GM21717 (cell line): ENCODE results near the gene ABCA2.
"Not testable (repeated sequence)": the region's sequence is repeated elsewhere in the genome, so short reads cannot be mapped to it uniquely, and the experiment has no call there.

Experiments used
- ATAC-seq: cut with Tn5 transposase; IDR thresholded peaks from one replicate; pipeline ENCODE4 v1.9.1; 2021; ENCODE audit warnings: mild to moderate bottlenecking, moderate library complexity; ENCODE audit not compliant: unreplicated experiment

The ABCA2 gene

DNA sequence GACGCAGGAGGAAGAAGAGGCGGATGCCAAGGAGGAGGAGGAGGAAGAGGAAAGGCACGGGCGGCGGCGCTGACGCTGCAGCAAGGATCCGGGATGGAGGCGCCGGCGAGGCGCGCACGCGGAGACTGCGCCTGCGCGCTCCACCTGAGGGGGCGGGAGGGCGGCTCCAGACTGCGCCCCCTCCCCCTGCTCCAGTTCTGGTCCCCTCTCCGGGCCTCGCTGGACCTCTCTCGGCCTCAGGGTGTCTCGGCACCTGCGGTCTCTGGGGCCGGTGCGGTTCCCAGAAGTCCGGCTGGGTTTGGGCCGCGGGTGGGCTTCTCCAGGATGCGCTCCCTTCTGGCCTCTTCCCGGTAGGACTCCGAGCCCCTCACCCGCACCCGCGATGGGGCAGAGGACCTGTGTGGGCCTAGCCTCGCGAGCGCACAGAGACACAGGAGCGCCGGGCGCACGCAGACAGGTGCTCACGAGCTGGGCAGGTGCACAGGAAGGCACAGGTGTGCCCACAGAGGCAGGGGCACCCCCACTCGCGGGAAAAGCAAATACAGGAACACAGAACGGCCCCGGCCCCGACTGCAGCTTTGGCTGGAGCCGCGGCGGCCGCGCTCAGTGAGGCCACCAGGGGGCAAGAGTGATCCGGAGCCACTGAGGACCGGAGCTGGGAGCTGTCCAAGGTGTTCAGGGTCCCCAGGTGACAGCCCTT lies 18.2 kb upstream of the ABCA2 start, which contains the start of gene NPDC1:
NPDC1 (minus strand) TSS at position 90 of the 700 bp plus-strand sequence. CDS start 188 bp downstream, outside the sequence.
- no peak for ATAC-seq

GRCh38 chr9:137045294-137046087 lies 17.5 kb upstream of the ABCA2 start:
- no peak for ATAC-seq

DNA sequence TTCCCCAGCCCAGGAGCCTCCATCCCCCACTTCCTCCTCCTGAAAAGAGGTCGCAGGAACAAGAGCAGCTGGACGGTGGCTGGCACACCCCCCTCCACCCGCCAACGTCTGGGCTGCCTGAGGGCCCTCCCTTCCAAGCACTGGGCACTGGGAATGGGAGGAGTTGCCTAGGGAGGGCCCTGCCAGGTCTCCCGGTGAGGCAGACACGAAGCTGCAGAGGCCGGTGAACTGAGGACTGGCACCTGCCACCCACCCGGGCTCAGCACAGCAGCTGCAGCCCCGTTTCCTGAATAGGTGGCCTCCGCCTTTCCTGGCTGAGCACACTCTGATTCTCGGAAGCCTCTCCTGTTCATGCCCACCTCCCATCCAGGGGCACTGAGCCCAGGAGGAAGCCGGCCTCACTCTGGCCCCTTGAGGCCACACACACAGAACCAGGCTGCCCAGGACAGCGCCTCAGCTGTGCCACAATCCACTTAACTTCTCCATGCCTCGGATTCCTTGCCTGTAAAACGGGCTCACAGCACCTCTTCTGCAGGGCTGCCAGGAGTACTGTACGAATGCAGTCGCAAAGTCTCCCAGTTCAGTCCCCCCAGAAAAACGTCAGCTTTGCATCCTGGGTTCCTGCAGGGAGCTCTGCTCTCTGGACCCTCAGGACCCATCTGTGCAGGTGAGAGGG lies 16.6 kb upstream of the ABCA2 start:
- no peak for ATAC-seq

- ATAC-seq, result no peak
Measured at GRCh38 chr9:137044037-137044436, 16.0 kb upstream of the ABCA2 start.

- ATAC-seq, result no peak
Measured at GRCh38 chr9:137042751-137043727, 15.0 kb upstream of the ABCA2 start.

DNA sequence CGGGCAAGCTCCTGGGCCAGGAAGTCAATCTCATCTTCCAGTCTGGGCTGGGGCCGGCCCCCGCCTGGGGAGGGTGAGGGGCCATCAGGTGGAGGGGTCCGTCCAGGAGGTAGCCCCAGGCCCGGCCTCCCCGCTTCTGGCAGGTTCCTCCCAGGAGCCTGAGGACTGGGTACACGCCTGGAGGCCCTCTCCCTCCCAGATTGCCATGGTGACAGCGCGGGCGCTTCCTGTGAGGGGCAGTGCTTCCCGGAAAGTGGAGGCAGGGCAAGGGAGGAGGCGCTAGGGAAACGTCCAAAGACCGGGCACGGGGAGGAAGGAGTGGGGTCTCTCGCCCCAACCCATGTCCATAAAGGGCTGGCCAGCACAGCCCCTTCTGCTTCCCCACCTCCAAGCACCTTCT lies 13.1 kb upstream of the ABCA2 start:
- ATAC-seq, result no peak

DNA sequence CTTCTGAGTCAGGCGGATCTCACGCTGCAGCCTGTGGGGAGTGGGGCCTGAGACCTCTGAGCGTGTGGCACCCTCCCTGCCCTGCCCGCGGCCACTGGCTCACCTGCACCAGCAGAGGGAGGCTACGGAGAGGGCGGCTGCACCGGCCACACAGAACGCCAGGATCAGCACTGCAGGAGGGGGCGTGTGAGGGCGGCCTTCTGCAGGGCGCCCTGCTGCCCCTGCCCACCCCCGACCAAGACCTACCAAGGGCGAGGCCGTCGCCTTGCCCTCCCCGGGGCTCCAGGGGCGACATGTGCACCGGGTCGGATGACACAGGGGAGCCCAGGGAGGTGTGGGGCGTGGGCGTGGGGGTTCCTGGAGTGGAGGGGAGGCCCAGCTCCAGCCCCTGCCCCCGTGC lies 12.5 kb upstream of the ABCA2 start:
- ATAC-seq, result no peak

GRCh38 chr9:137039611-137040366 lies 11.8 kb upstream of the ABCA2 start:
- ATAC-seq, result no peak

DNA sequence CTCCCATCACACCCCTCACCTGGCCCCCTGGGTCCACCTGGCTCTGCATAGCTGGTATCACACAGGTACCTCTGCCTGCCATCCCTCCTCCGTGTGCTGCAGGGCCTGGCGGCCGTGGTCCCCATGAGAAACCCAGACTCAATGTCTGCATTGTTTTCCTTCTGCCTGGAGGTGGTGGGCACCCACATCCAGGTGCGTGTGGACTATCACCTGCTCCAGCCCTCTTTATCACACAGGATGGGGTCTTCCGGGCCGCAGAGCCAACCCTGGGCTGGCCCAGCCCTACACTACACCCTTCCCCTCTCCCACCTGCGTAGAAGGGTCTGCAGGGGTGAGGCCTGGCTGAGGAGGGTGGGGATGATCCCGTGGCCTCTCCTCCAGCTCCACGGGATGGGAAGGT lies 10.9 kb upstream of the ABCA2 start:
- no peak for ATAC-seq

DNA sequence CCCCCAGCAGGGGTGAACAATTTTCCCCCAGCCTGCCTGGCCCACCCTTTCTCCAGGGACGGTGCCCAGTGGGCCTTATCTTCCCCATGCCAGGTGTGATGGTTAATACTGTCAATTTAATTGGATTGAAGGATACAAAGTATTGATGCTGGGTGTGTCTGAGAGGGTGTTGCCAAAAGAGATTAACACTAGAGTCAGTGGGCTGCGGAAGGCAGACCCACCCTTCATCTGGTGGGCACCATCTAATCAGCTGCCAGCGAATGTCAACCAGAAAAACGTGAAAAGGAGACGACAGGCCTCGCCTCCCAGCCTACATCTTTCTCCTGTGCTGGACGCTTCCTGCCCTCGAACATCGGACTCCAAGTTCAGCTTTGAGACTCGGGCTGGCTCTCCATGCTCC lies 9.4 kb upstream of the ABCA2 start:
- no peak for ATAC-seq

- ATAC-seq, result no peak
Measured at GRCh38 chr9:137037035-137037434, 9.0 kb upstream of the ABCA2 start.

GRCh38 chr9:137035937-137036336 lies 7.9 kb upstream of the ABCA2 start:
- ATAC-seq, result no peak

- no peak for ATAC-seq
Measured at GRCh38 chr9:137035507-137035834, 7.4 kb upstream of the ABCA2 start.

DNA sequence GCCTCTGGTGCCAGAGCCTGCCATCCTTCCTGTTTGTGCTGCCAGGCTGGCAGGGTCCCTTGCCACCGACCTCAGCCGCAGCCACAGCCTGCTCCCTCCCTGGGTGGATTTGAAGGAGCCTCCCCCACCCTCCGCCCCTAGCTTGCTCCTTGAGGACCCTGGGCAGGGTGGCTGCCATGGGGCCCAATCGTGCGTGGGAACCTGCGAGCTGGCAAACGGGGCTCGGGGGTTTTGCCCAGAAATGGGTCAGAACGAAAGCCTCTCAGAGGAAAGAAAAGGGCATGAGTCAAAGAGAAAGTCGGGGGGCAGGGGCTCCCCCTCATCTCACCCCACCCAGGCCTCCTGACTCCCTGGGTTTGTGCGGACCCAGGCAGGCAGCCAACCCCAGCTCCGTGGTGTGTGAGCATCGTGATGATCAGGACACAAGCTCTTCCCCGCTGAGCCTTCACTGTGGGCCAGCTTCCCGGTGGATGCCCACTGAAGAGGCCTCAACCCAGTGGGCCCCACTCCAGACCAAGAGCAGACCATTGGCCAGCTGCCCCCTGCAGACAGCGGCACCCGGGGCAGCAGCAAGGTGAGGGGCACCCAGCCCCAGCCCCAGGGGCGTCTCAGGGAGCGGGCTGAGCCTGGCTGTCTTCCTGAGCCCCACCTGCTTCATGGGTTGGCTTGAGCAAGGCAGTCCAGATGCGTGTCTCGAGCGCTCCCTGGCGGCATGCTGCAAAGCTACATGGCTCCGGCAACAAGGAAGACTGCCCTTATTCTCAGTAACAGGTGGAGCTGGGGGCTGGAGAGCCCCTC lies 6.9 kb upstream of the ABCA2 start:
- peak; percentile 54 for ATAC-seq

- no peak for ATAC-seq
Measured at GRCh38 chr9:137034039-137034708, 6.1 kb upstream of the ABCA2 start.

DNA sequence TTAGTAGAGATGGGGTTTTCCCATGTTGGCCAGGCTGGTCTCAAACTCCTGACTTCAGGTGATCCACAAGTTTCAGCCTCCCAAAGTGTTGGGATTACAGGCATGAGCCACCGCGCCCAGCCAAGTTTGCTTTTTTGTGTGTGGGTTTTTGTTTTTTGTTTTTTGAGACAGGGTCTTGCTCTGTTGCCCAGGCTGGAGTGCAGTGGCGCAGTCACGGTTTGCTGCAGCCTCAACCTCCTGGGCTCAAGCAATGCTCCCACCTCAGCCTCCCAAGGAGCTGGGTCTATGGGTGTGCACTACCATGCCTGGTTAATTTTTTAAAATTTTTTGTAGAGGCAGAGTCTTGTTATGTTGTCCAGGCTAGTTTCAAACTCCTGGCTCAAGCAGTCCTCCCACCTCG lies 5.4 kb upstream of the ABCA2 start:
- ATAC-seq, result not testable (repeated sequence)

DNA sequence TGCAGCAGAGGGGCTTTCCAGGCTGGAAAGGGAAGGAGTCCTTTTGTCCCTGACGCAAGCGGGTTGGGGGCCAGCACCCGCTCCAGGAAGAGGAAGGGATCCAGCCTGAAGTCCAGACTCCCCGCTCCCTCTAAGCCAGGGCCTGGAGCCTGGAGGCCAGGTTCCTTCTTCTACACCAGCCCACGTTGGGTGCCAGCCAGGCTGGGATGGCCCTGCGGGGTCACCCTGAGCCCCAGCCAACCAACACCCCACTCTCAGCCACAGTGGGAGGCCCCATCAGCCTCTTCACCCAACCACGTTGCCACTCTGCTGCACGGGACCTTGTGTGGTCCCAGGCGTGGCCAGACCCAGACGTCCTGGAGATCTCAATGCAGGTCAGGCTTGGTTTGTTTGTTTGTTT lies 4.8 kb upstream of the ABCA2 start:
- no peak for ATAC-seq

DNA sequence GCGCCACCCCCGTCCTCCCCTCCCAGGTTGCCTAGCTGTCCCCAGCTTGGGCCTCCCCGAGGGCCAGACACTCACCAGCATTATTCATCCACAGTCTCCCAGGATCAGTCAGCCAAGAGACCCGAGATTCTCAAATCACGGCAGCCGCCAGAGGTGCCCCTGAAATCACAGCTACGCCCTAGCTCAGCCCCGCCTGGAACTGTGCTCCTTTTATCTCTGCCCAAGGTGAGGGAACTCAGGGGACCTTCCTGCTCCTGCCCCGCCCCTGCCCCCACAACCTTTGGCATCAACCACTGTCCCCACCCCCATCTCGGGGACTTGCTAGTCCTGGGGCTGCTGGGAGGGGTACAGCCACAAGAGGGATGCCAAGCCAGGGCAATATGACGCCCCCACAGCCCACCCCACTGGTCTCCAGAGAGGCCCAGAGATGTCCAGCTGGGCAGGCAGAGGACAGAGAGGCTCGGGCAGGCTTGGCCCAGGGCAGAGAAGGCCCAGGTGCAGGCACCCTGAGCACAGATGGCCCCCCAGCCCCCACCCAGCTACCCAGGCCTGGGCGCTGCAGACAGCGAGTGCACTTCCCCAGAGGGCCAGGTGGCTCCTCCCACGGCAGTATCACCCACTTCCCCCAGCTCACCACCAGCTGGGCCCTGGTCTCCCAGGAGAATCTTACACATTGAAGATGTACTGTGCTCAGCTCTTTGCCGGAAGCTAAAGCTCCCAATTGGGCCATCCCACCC lies 4.0 kb upstream of the ABCA2 start, which contains the start of gene FUT7:
FUT7 (minus strand) TSS at position 185 of the 737 bp plus-strand sequence; CDS start at position 88, 97 bp downstream.
- no peak for ATAC-seq
